Gastroesophageal sphincter (tissue), 4 donors: ENCODE data around the gene PRMT3. TPM values are rescaled to one million over a fixed set of nuclear protein-coding genes. Genes with fewer than 3 reads are reported as not detected.

Experiments used
- ATAC-seq: fragments of 150-250 bp; one replicate; pipeline ENCODE4 v1.9.1; 2016; ENCODE audit warnings: mild to moderate bottlenecking, moderate library complexity
- H3K27ac ChIP-seq, 4 donors: fragments of 200-600 bp; sonication (generic) in 3 of 4; 1 replicate in 3 of 4; 2 replicates in 1 of 4; pipeline ENCODE4 v1.5.1; 2016 to 2019
- H3K27me3 ChIP-seq: fragments of 200-600 bp; sonication (generic); one replicate; pipeline ENCODE4 v1.5.1; 2019
- H3K36me3 ChIP-seq, 2 donors: fragments of 200-600 bp; sonication (generic); one replicate each; pipeline ENCODE4 v1.5.1; 2019; ENCODE audit warnings: control low read depth in 1 of 2
- H3K4me1 ChIP-seq, 3 donors: fragments of 200-600 bp; sonication (generic); 1 replicate in 2 of 3; 2 replicates in 1 of 3; pipeline ENCODE4 v1.5.1; 2016 to 2019; ENCODE audit warnings: control low read depth in 2 of 3
- H3K4me3 ChIP-seq, 2 donors: fragments of 200-600 bp; sonication (generic); one replicate each; pipeline ENCODE4 v1.5.1; 2019; ENCODE audit warnings: mild to moderate bottlenecking in 1 of 2, moderate library complexity in 1 of 2
- H3K9me3 ChIP-seq, 3 donors: fragments of 200-600 bp; sonication (generic); one replicate each; pipeline ENCODE4 v1.5.1; 2017 to 2019; ENCODE audit warnings: control low read depth in 2 of 3
- CTCF ChIP-seq, 4 experiments: fragments of 200-600 bp in 2 of 4; fragments of 450-650 bp in 2 of 4; sonication (generic) in 1 of 4; IDR thresholded peaks; one replicate each; pipeline ENCODE4 v1.5.1; 2017 to 2019; ENCODE audit warnings: antibody characterized with exemption in 4 of 4, mild to moderate bottlenecking in 2 of 4, moderate library complexity in 2 of 4
- EP300 ChIP-seq: sonication (generic); formaldehyde crosslinking; IDR thresholded peaks from one replicate; pipeline ENCODE4 v1.6.1; 2017; ENCODE audit warnings: antibody characterized with exemption, mild to moderate bottlenecking
- POLR2A ChIP-seq, 2 donors: fragments of 450-650 bp; IDR thresholded peaks; one replicate each; pipeline ENCODE4 v1.6.1; 2017; ENCODE audit warnings: antibody characterized with exemption in 2 of 2, mild to moderate bottlenecking in 2 of 2, moderate library complexity in 1 of 2
- POLR2AphosphoS5 ChIP-seq: sonication (generic); formaldehyde crosslinking; IDR thresholded peaks from one replicate; pipeline ENCODE4 v1.6.1; 2017; ENCODE audit warnings: antibody characterized with exemption
- WGBS, 2 donors: methylation state at CpG; one replicate each; pipeline ENCODE4 v1.1.5; 2018; ENCODE audit warnings: low coverage in 1 of 2; 5-methylcytosine and 5-hydroxymethylcytosine counted together
- total RNA-seq, 4 donors: library from RNA; depleted of rRNA; stranded (reverse); fragments of >200 nt; gene quantifications; one replicate each; pipeline ENCODE4 v1.1.0, GENCODE V29; 2016

Gene PRMT3
- total RNA-seq, 4 donors from 2014 or later: 9.9 to 20.9 (median 18.8) TPM

- TF ChIP-seq EP300 (no peak), CTCF (IDR thresholded peaks at IDR 0.05) (no peak), POLR2A (IDR thresholded peaks at IDR 0.05) (no peak), POLR2AphosphoS5 (no peak)
- H3K4me3 ChIP-seq: no peak overlapping the region
- 57 to 63% methylated on average over 3 of the region's 3 CpGs for WGBS, 2 donors
- H3K27ac ChIP-seq: no peak overlapping the region
- H3K4me1 ChIP-seq: no peaks in the 10 kb centered on the region
- H3K27me3 ChIP-seq: no peaks in the 10 kb centered on the region
- no peaks in the 10 kb centered on the region for H3K9me3 ChIP-seq
- ATAC-seq: no peak
- peaks cover 0 to 4% of the 10 kb centered on the region in 2 donors for H3K36me3 ChIP-seq
Measured at GRCh38 chr11:20443596-20443995, 56.1 kb downstream of the PRMT3 start.

- no peak for ATAC-seq
- Histone ChIP-seq H3K27me3 (no peaks in the 10 kb centered on the region), H3K9me3 (no peaks in the 10 kb centered on the region), H3K4me3 (no peak overlapping the region), H3K27ac (no peak overlapping the region), H3K36me3 (peaks cover 0 to 4% of the 10 kb centered on the region in 2 donors), H3K4me1 (no peaks in the 10 kb centered on the region)
- TF ChIP-seq POLR2AphosphoS5: no peak
- no peak for TF ChIP-seq EP300
- no peak for TF ChIP-seq CTCF (IDR thresholded peaks at IDR 0.05)
- no peak for TF ChIP-seq POLR2A (IDR thresholded peaks at IDR 0.05)
- WGBS, 2 donors: 70 to 87% methylated on average over 1 of the region's 1 CpG
Measured at GRCh38 chr11:20444535-20444934, 57.0 kb downstream of the PRMT3 start.

- Histone ChIP-seq H3K9me3 (no peaks in the 10 kb centered on the region), H3K27me3 (no peaks in the 10 kb centered on the region), H3K27ac (no peak overlapping the region), H3K4me1 (no peaks in the 10 kb centered on the region), H3K4me3 (no peak overlapping the region), H3K36me3 (peaks cover 0 to 13% of the 10 kb centered on the region in 2 donors)
- TF ChIP-seq EP300 (no peak), POLR2A (IDR thresholded peaks at IDR 0.05) (no peak)
- 93 to 100% methylated on average over 3 to 4 of the region's 4 CpGs for WGBS, 2 donors
- no peak for ATAC-seq
Measured at GRCh38 chr11:20448834-20449233, 61.3 kb downstream of the PRMT3 start.

GRCh38 chr11:20450829-20451228, 63.3 kb downstream of the PRMT3 start:
- 89 to 90% methylated on average over 2 of the region's 2 CpGs for WGBS, 2 donors
- Histone ChIP-seq H3K36me3 (peaks cover 0 to 13% of the 10 kb centered on the region in 2 donors), H3K4me1 (no peaks in the 10 kb centered on the region), H3K4me3 (no peak overlapping the region), H3K27me3 (no peaks in the 10 kb centered on the region), H3K27ac (no peak overlapping the region), H3K9me3 (no peaks in the 10 kb centered on the region)
- no peak for ATAC-seq
- TF ChIP-seq CTCF (IDR thresholded peaks at IDR 0.05): no peak
- TF ChIP-seq POLR2AphosphoS5: no peak
- no peak for TF ChIP-seq EP300
- TF ChIP-seq POLR2A (IDR thresholded peaks at IDR 0.05): no peak

GRCh38 chr11:20451568-20451967, 64.1 kb downstream of the PRMT3 start:
- no peaks in the 10 kb centered on the region for H3K9me3 ChIP-seq
- peaks cover 0 to 13% of the 10 kb centered on the region in 2 donors for H3K36me3 ChIP-seq
- ATAC-seq: no peak
- no peaks in the 10 kb centered on the region for H3K4me1 ChIP-seq
- H3K27me3 ChIP-seq: no peaks in the 10 kb centered on the region
- H3K27ac ChIP-seq: no peak overlapping the region
- WGBS, 2 donors: 49 to 67% methylated on average over 1 to 2 of the region's 2 CpGs
- TF ChIP-seq CTCF (IDR thresholded peaks at IDR 0.05) (no peak), POLR2A (IDR thresholded peaks at IDR 0.05) (no peak), EP300 (no peak), POLR2AphosphoS5 (no peak)
- H3K4me3 ChIP-seq: no peak overlapping the region
